Breast epithelium (tissue), 3 donors: ENCODE measurements around the gene AFG1L.
"Not testable (repeated sequence)": the region's sequence is repeated elsewhere in the genome, so short reads cannot be mapped to it uniquely, and the experiment has no call there.

Experiments used
- POLR2AphosphoS5 ChIP-seq, 3 donors: sonication (generic); formaldehyde crosslinking; IDR thresholded peaks; one replicate each; pipeline ENCODE4 v1.6.1; 2017; ENCODE audit warnings: antibody characterized with exemption in 3 of 3
- TF ChIP-seq, protein P1 (sequence below), 3 donors: fragments of 450-650 bp; IDR thresholded peaks; one replicate each; pipeline ENCODE4 v1.5.1; 2016 to 2017; ENCODE audit warnings: antibody characterized with exemption in 3 of 3, mild to moderate bottlenecking in 3 of 3, moderate library complexity in 3 of 3

- TF ChIP-seq, protein P1, sequence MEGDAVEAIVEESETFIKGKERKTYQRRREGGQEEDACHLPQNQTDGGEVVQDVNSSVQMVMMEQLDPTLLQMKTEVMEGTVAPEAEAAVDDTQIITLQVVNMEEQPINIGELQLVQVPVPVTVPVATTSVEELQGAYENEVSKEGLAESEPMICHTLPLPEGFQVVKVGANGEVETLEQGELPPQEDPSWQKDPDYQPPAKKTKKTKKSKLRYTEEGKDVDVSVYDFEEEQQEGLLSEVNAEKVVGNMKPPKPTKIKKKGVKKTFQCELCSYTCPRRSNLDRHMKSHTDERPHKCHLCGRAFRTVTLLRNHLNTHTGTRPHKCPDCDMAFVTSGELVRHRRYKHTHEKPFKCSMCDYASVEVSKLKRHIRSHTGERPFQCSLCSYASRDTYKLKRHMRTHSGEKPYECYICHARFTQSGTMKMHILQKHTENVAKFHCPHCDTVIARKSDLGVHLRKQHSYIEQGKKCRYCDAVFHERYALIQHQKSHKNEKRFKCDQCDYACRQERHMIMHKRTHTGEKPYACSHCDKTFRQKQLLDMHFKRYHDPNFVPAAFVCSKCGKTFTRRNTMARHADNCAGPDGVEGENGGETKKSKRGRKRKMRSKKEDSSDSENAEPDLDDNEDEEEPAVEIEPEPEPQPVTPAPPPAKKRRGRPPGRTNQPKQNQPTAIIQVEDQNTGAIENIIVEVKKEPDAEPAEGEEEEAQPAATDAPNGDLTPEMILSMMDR (IDR thresholded peaks at IDR 0.05), result not testable (repeated sequence)
- TF ChIP-seq POLR2AphosphoS5 (IDR thresholded peaks at IDR 0.05), result not testable (repeated sequence)
Measured at GRCh38 chr6:108535920-108536535, 241.2 kb downstream of the AFG1L start.
